HUES6 (cell line): ENCODE measurements around the gene SSTR3.
A peak's percentile ranks its signal among the peaks of the same experiment; 100 is the strongest.
"Not testable (repeated sequence)": the region's sequence is repeated elsewhere in the genome, so short reads cannot be mapped to it uniquely, and the experiment has no call there.

ENCODE experiments used
- H3K27ac ChIP-seq: 2 replicates; pipeline ENCODE4 v1.7.0; 2013; ENCODE audit warnings: low read depth, mild to moderate bottlenecking, low read length, inconsistent platforms
- H3K27me3 ChIP-seq: 2 replicates; pipeline ENCODE4 v1.6.1; 2013; ENCODE audit warnings: low read length; ENCODE audit not compliant: control insufficient read depth, insufficient read depth
- H3K36me3 ChIP-seq: 2 replicates; pipeline ENCODE4 v1.6.1; 2013; ENCODE audit warnings: low read length; ENCODE audit not compliant: control insufficient read depth, insufficient read depth
- H3K4me1 ChIP-seq: 2 replicates; pipeline ENCODE4 v1.6.1; 2013; ENCODE audit warnings: low read length; ENCODE audit not compliant: control insufficient read depth, insufficient read depth
- H3K4me3 ChIP-seq: 2 replicates; pipeline ENCODE4 v1.5.1; 2013; ENCODE audit warnings: low read depth, low read length
- H3K9ac ChIP-seq: one replicate; pipeline ENCODE4 v1.6.1; 2013; ENCODE audit warnings: mild to moderate bottlenecking, low read length
- H3K9me3 ChIP-seq: 2 replicates; pipeline ENCODE4 v1.6.1; 2013; ENCODE audit warnings: low read depth, low read length; ENCODE audit not compliant: control insufficient read depth, insufficient read depth

SSTR3 gene

GRCh38 chr22:37253126-37253660 is 40.9 kb upstream of the SSTR3 start:
- Histone ChIP-seq H3K4me3 (no peak overlapping the region), H3K27me3 (no peaks in the 10 kb centered on the region), H3K4me1 (no peaks in the 10 kb centered on the region; the same call in 1 of the 2 replicates), H3K9me3 (no peaks in the 10 kb centered on the region), H3K36me3 (no peaks in the 10 kb centered on the region), H3K27ac (no peak overlapping the region), H3K9ac (no peak overlapping the region)

GRCh38 chr22:37251836-37252235 is 39.6 kb upstream of the SSTR3 start:
- H3K4me1 ChIP-seq, H3K9ac ChIP-seq, H3K27ac ChIP-seq, H3K9me3 ChIP-seq, H3K27me3 ChIP-seq, H3K36me3 ChIP-seq, H3K4me3 ChIP-seq: not testable (repeated sequence)

- H3K4me1 ChIP-seq, result peaks cover 5% of the 10 kb centered on the region
- H3K27ac ChIP-seq, result no peak overlapping the region
- no peaks in the 10 kb centered on the region for H3K36me3 ChIP-seq
- H3K27me3 ChIP-seq, result no peaks in the 10 kb centered on the region
- no peaks in the 10 kb centered on the region for H3K9me3 ChIP-seq
- no peak overlapping the region for H3K4me3 ChIP-seq
- H3K9ac ChIP-seq, result no peak overlapping the region
Observed at GRCh38 chr22:37249986-37250385, 37.7 kb upstream of the SSTR3 start.

- H3K27ac ChIP-seq, result no peak overlapping the region
- no peaks in the 10 kb centered on the region for H3K27me3 ChIP-seq
- H3K9ac ChIP-seq, result no peak overlapping the region
- no peaks in the 10 kb centered on the region for H3K36me3 ChIP-seq
- H3K4me3 ChIP-seq, result no peak overlapping the region
- no peaks in the 10 kb centered on the region for H3K9me3 ChIP-seq
- peaks cover 14% of the 10 kb centered on the region for H3K4me1 ChIP-seq
Observed at GRCh38 chr22:37248251-37248650, 36.0 kb upstream of the SSTR3 start.

GRCh38 chr22:37245740-37246139 is 33.5 kb upstream of the SSTR3 start:
- no peaks in the 10 kb centered on the region for H3K36me3 ChIP-seq
- no peak overlapping the region for H3K27ac ChIP-seq
- no peak overlapping the region for H3K4me3 ChIP-seq
- H3K27me3 ChIP-seq, result no peaks in the 10 kb centered on the region
- peaks cover 28% of the 10 kb centered on the region for H3K4me1 ChIP-seq
- H3K9me3 ChIP-seq, result no peaks in the 10 kb centered on the region
- H3K9ac ChIP-seq, result no peak overlapping the region

GRCh38 chr22:37244922-37245722 is 32.8 kb upstream of the SSTR3 start:
- Histone ChIP-seq H3K4me3 (no peak overlapping the region), H3K9ac (no peak overlapping the region), H3K27ac (no peak overlapping the region), H3K4me1 (peaks cover 28% of the 10 kb centered on the region), H3K27me3 (no peaks in the 10 kb centered on the region), H3K9me3 (no peaks in the 10 kb centered on the region), H3K36me3 (no peaks in the 10 kb centered on the region)

GRCh38 chr22:37244114-37244921 is 32.0 kb upstream of the SSTR3 start, which contains the start of gene RAC2:
Gene RAC2 (minus strand): TSS chr22:37244269. CDS start chr22:37244148, 121 bp downstream.
- no peak within 1 kb of the TSS for H3K27ac ChIP-seq

GRCh38 chr22:37243402-37244113 is 31.3 kb upstream of the SSTR3 start:
- Histone ChIP-seq H3K4me3 (peak overlapping the region; percentile 51), H3K27ac (no peak overlapping the region), H3K27me3 (no peaks in the 10 kb centered on the region), H3K9ac (no peak overlapping the region), H3K36me3 (no peaks in the 10 kb centered on the region), H3K4me1 (peaks cover 28% of the 10 kb centered on the region), H3K9me3 (no peaks in the 10 kb centered on the region)

More at GRCh38 chr22:37244114-37244921, 32.0 kb upstream of the SSTR3 start, which contains the start of gene RAC2:
- Histone ChIP-seq H3K36me3 (no peaks in the 10 kb centered on the region), H3K4me3 (peak within 1 kb of the TSS; percentile 51), H3K4me1 (peaks cover 28% of the 10 kb centered on the region), H3K9ac (no peak within 1 kb of the TSS), H3K9me3 (no peaks in the 10 kb centered on the region), H3K27me3 (no peaks in the 10 kb centered on the region)

- Histone ChIP-seq H3K27me3 (no peaks in the 10 kb centered on the region), H3K9ac (no peak overlapping the region), H3K4me1 (peaks cover 33% of the 10 kb centered on the region), H3K27ac (no peak overlapping the region; the same call in 1 of the 2 replicates), H3K4me3 (no peak overlapping the region), H3K9me3 (no peaks in the 10 kb centered on the region), H3K36me3 (no peaks in the 10 kb centered on the region)
Observed at GRCh38 chr22:37242395-37242918, 30.2 kb upstream of the SSTR3 start.

GRCh38 chr22:37241351-37242142 is 29.3 kb upstream of the SSTR3 start:
- H3K9me3 ChIP-seq, result no peaks in the 10 kb centered on the region
- no peak overlapping the region for H3K27ac ChIP-seq
- H3K4me3 ChIP-seq, result no peak overlapping the region
- no peak overlapping the region for H3K9ac ChIP-seq
- no peaks in the 10 kb centered on the region for H3K27me3 ChIP-seq
- H3K4me1 ChIP-seq, result peaks cover 36% of the 10 kb centered on the region
- no peaks in the 10 kb centered on the region for H3K36me3 ChIP-seq
